Stimulated activated memory B cell treated with anti-CD40 and anti-IgM and Interleukin-4, amounts not matched to agents 10 μg/mL and 1 μg/mL and 100 μg/mL, for 72 hours (primary cell): ENCODE measurements around the gene KRT26.

Experiments
- ATAC-seq: fragments of 150-1000 bp; cut with Tn5 transposase; 2 replicates; pipeline ENCODE4 v1.10.0; 2021
- H3K27ac Mint-ChIP-seq: one replicate; pipeline ENCODE4 v1.8.0; 2022; ENCODE audit warnings: mild to moderate bottlenecking, mixed read lengths
- H3K27me3 Mint-ChIP-seq: one replicate; pipeline ENCODE4 v1.8.0; 2022; ENCODE audit warnings: mixed read lengths
- H3K36me3 Mint-ChIP-seq: one replicate; pipeline ENCODE4 v1.8.0; 2022; ENCODE audit warnings: mixed read lengths
- H3K4me1 Mint-ChIP-seq: one replicate; pipeline ENCODE4 v1.8.0; 2022; ENCODE audit warnings: mixed read lengths
- H3K4me3 Mint-ChIP-seq: one replicate; pipeline ENCODE4 v1.8.0; 2022; ENCODE audit warnings: mild to moderate bottlenecking, moderate library complexity, mixed read lengths
- H3K9me3 Mint-ChIP-seq: one replicate; pipeline ENCODE4 v1.8.0; 2022; ENCODE audit warnings: mixed read lengths

KRT26 gene

GRCh38 chr17:40724656-40725055 is 47.3 kb downstream of the KRT26 start:
- Mint-ChIP-seq H3K9me3 (no peaks in the 10 kb centered on the region), H3K4me1 (peaks cover 16% of the 10 kb centered on the region), H3K27ac (no peak overlapping the region), H3K36me3 (no peaks in the 10 kb centered on the region), H3K27me3 (peaks cover 15% of the 10 kb centered on the region), H3K4me3 (no peak overlapping the region)
- no peak for ATAC-seq

- no peaks in the 10 kb centered on the region for H3K36me3 Mint-ChIP-seq
- H3K27me3 Mint-ChIP-seq: peaks cover 15% of the 10 kb centered on the region
- no peak overlapping the region for H3K4me3 Mint-ChIP-seq
- H3K27ac Mint-ChIP-seq: no peak overlapping the region
- no peak for ATAC-seq
- H3K4me1 Mint-ChIP-seq: peaks cover 4% of the 10 kb centered on the region
- H3K9me3 Mint-ChIP-seq: no peaks in the 10 kb centered on the region
Measured at GRCh38 chr17:40722241-40722640, 49.8 kb downstream of the KRT26 start.

- H3K4me3 Mint-ChIP-seq: no peak overlapping the region
- no peak overlapping the region for H3K27ac Mint-ChIP-seq
- H3K27me3 Mint-ChIP-seq: peaks cover 15% of the 10 kb centered on the region
- no peaks in the 10 kb centered on the region for H3K4me1 Mint-ChIP-seq
- H3K9me3 Mint-ChIP-seq: no peaks in the 10 kb centered on the region
- no peaks in the 10 kb centered on the region for H3K36me3 Mint-ChIP-seq
- no peak for ATAC-seq
Measured at GRCh38 chr17:40720899-40721298, 51.1 kb downstream of the KRT26 start.

- no peak overlapping the region for H3K27ac Mint-ChIP-seq
- no peaks in the 10 kb centered on the region for H3K4me1 Mint-ChIP-seq
- no peak for ATAC-seq
- H3K9me3 Mint-ChIP-seq: no peaks in the 10 kb centered on the region
- H3K36me3 Mint-ChIP-seq: no peaks in the 10 kb centered on the region
- H3K27me3 Mint-ChIP-seq: peaks cover 25% of the 10 kb centered on the region
- no peak overlapping the region for H3K4me3 Mint-ChIP-seq
Measured at GRCh38 chr17:40718930-40719329, 53.1 kb downstream of the KRT26 start.

GRCh38 chr17:40717776-40718175 is 54.2 kb downstream of the KRT26 start:
- H3K4me3 Mint-ChIP-seq: no peak overlapping the region
- no peaks in the 10 kb centered on the region for H3K4me1 Mint-ChIP-seq
- H3K9me3 Mint-ChIP-seq: no peaks in the 10 kb centered on the region
- H3K27me3 Mint-ChIP-seq: peaks cover 19% of the 10 kb centered on the region
- ATAC-seq: no peak
- H3K36me3 Mint-ChIP-seq: no peaks in the 10 kb centered on the region
- no peak overlapping the region for H3K27ac Mint-ChIP-seq
